ENCODE measurements around the gene BEX2. TPM values are rescaled to one million over a fixed set of nuclear protein-coding genes. Genes with fewer than 3 reads are reported as not detected.
"Not testable (repeated sequence)": the region's sequence is repeated elsewhere in the genome, so short reads cannot be mapped to it uniquely, and the experiment has no call there.

BEX2 gene
- polyA plus RNA-seq (ENCODE audit: insufficient read depth in 1 of 5, insufficient read length in 5 of 5, low replicate concordance in 1 of 5): 10 to 100 TPM; 23.3 to 36.8 (median 25.3) TPM
- long read RNA-seq, donor 1, transcript BEX2-202 (3 exons, 899 nt): major isoform, 27 of 35 reads
- long read RNA-seq, donor 1, partial matches to known transcripts: 6 of 35 reads
- long read RNA-seq, donor 1, other reads (novel, unspliced or antisense): 0 of 35 reads
- long read RNA-seq, donor 2, transcript BEX2-202 (3 exons, 899 nt): major isoform, 13 of 17 reads
- long read RNA-seq, donor 2, partial matches to known transcripts: 0 of 17 reads
- long read RNA-seq, donor 2, other reads (novel, unspliced or antisense): 0 of 17 reads
- long read RNA-seq, donor 3, transcript BEX2-202 (3 exons, 899 nt): major isoform, 11 of 12 reads
- long read RNA-seq, donor 3, partial matches to known transcripts: 0 of 12 reads
- long read RNA-seq, donor 3, other reads (novel, unspliced or antisense): 0 of 12 reads
- long read RNA-seq, donor 4, transcript BEX2-202 (3 exons, 899 nt): major isoform, 10 of 570 reads
- long read RNA-seq, donor 4, partial matches to known transcripts: 531 of 570 reads
- long read RNA-seq, donor 4, other reads (novel, unspliced or antisense): 26 of 570 reads
- long read RNA-seq, donor 5, transcript BEX2-202 (3 exons, 899 nt): major isoform, 26 of 35 reads
- long read RNA-seq, donor 5, transcript BEX2-201 (3 exons, 668 nt): minor isoform, 7 of 35 reads
- long read RNA-seq, donor 5, partial matches to known transcripts: 0 of 35 reads
- long read RNA-seq, donor 5, other reads (novel, unspliced or antisense): 0 of 35 reads
- long read RNA-seq, donor 6, transcript BEX2-202 (3 exons, 899 nt): major isoform, 18 of 29 reads
- long read RNA-seq, donor 6, partial matches to known transcripts: 0 of 29 reads
- long read RNA-seq, donor 6, other reads (novel, unspliced or antisense): 9 of 29 reads
- long read RNA-seq, donor 7, transcript BEX2-202 (3 exons, 899 nt): major isoform, 10 of 811 reads
- long read RNA-seq, donor 7, partial matches to known transcripts: 742 of 811 reads
- long read RNA-seq, donor 7, other reads (novel, unspliced or antisense): 58 of 811 reads
- long read RNA-seq, donor 8, transcript BEX2-202 (3 exons, 899 nt): major isoform, 6 of 7 reads
- long read RNA-seq, donor 8, partial matches to known transcripts: 0 of 7 reads
- long read RNA-seq, donor 8, other reads (novel, unspliced or antisense): 0 of 7 reads

GRCh38 chrX:103310555-103311398 lies at the start of gene BEX2:
Gene BEX2, minus strand, starts transcription at chrX:103310990. Its CDS starts 1,014 bp downstream, at chrX:103309976.
- DNase-seq: peak; percentile 32 to 36

GRCh38 chrX:103360092-103360491 lies 49.3 kb upstream of the BEX2 start:
- no peak for DNase-seq

DNA sequence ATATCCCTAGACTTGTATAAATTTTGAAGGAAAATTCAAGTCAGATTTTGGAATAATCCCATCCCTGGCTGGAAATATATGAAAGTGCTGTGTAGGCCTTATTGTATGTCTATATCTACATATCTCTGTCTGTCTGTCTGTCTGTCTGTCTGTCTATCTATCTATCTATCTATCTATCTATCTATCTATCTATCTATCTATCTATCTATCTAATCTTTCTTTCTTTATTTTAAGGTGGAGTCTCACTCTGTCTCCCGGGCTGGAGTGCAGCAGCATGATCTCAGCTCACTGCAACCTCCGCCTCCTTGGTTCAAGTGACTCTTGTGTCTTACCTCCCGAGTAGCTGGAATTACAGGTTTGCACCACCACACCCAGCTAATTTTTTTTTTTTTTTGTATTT lies 48.8 kb upstream of the BEX2 start:
- not testable (repeated sequence) for DNase-seq

DNA sequence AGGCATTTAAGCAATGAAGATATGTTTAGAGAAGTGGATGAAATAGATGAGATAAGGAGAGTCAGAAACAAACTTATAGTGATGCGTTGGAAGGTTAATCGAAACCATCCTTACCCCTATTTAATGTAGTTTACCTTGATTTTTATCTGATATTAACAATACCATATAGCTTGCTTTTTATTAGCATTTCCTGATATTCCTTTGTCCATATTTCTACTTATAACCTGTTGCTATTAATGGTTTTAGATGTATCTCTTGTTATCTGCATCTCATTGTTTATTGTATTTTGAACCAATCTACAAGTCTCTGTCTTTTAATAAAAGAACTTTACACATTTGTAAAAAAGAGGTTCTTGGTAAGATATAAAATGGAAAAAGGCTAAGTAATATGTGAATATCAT lies 47.1 kb upstream of the BEX2 start:
- no peak for DNase-seq

GRCh38 chrX:103356858-103357257 lies 46.1 kb upstream of the BEX2 start:
- peak; percentile 33 to 45 for DNase-seq

- peak; percentile 75 to 83 for DNase-seq
Observed at GRCh38 chrX:103356130-103356798, 45.5 kb upstream of the BEX2 start, which contains the start of gene TCEAL9. Gene TCEAL9, plus strand, starts transcription at chrX:103356506. Its CDS starts 1,179 bp downstream, at chrX:103357685.

DNA sequence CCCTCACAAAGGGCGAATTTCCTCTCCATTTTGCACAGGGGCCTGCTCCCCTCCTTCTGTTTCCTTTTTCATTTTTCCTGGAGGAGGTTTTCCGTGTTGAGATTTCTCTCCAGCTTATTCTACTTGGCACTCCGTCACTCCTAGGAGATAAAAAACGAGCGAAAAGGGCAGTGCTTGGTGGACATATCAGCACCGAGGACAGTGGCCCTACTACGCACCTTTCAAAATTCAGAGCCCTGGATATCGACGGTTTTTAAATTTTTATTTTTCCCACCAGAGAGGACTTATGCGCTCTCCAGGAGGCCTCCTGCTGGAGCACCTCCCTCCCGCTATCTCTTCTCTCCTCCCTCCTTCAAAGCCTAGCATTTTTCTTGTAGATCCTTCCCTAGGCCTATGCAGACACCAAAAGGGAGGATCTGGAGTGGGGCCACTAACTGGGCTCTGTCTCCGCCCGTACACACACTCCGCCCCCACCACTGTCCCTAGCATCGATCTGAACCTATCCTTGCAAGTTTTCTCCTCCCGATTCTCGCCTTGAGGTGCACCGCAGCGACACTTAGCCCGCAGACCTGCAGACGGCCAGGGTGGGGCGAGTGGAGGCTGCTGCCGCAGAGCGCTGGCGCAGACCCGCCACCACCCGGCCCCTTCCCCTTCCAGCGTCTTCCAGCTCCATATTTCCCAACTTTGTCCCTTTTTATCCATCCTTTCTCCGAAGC lies 37.0 kb upstream of the BEX2 start:
- DNase-seq: no peak

DNA sequence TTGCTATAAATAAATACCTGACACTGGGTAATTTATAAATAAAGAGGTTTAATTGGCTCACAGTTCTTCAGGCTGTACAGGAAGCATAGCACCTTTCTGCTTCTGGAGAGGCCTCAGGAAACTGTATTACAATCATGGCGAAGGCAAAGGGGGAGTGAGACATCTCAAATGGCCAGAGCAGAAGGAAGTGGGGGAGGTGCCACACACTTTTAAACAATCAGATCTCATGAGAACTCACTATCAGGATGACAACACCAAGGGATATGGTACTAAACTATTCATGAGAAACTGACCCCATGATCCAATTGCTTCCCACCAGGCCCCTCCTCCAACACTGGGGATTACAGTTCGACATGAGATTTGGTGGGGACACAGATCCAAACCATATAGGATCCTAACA lies 33.8 kb upstream of the BEX2 start:
- no peak for DNase-seq

DNA sequence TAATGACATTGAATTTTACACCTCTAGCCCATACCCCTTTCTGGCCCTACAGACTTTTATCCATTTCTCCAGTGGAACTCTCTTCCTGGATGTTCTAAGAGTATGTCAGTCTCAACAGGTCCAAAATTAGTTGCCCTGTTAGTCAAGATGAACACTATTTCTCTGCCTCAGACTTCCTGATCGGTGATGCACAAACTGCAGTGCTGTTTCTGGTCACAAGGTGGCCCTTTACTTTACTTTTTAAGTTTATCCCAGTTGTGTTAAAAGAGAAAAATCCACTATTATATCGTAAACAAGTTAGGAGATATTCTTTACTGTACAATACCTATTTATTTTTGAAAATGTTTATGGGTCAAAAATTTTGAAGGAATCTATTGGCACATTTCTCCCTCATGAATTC lies 32.3 kb upstream of the BEX2 start:
- peak in 1 of 2 donors; percentile 8 for DNase-seq

DNA sequence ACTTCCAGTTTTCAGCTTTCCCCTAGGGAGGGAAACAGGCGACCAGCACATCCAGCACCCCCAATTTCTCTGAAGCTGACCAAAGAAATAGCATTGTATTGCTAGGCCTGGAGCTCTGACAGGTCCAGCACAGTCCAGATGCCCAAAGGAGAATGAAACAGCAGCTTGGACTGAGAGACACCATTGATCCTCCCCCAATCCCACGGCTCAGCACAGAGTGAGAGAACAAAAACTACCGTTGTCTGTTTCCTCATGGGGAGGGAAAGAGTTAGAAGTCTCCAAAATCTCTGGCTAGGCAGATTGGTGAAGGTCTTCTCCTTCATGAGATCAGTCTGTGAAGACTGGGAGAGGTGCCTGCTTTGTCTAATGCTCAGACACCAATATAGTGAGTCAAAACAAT lies 27.9 kb upstream of the BEX2 start:
- no peak for DNase-seq

DNA sequence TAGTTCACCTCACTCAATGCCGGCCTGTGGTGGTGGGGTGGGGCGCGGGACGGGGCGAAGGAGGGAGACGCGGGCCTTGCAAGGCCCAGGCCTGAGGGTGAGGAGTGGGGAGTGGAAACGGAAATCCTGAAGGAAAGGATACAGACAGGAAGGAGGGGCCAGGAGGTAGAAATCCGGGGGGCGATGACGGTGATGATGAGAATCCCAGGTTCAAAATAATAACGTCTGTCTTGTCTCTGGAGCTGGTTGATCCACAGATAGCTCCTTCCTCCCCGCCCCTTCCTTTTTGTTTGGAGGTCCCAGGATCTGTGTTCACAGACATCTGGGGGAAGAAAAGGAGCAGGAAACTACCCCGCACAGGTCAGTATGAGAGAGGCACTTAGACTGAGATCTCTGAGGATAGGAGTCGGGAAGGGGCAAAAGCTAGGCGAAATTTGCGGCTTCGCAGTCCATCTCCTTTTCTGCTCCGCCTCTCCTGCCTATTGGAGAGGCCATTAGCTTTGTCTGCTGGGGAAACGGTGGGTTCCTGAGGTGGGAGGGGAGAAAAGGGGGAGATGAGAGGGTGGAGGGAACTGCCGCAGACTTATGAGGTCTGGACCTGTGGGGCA lies 20.0 kb upstream of the BEX2 start:
- DNase-seq: peak; percentile 17 to 23

DNA sequence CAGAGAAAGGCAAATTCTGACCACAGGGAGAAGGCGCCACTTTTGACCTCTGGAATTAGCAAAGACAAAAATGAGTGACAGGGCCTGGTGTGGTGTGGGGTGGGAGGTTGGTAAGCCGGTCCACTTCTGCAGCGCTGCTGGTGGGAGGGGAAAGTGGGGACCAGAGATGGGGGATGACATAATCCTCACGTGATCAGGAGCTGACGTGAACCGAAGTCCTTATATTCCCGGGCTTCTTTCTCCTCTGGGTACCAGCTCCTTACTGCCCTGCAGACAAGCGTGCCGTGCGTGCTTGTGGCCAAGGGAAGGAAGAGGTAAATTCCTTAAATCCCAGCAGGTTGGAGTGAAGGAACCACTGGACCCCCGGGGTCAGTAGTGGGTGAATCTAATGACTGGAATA lies 19.2 kb upstream of the BEX2 start, which contains the start of gene TCEAL7:
TCEAL7 (plus strand) TSS at position 249 of the 400 bp plus-strand sequence. CDS start 1,165 bp downstream, outside the sequence.
- peak; percentile 40 to 42 for DNase-seq

DNA sequence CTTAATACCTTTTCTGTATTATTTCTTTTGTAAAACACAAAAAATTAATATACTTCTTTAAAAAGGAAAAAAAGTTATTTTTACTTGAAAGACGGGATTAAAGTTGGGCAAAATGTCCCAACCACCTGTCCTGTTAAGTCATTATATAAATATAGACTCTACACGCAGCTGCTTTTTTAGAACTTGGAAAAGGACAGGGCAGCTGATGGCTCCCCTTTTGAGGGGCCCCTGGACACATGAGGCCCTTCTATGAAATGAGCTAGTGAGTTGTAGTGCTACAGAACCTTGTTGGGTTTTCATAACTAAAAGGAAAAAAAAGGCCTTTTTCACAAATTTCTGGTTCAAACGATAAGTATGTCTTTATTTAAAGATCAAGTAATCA lies 600 bp upstream of the BEX2 start:
- no peak for DNase-seq

GRCh38 chrX:103309860-103310554 lies 783 bp downstream of the BEX2 start:
- DNase-seq: no peak

GRCh38 chrX:103305666-103306065 lies 5.1 kb downstream of the BEX2 start:
- not testable (repeated sequence) for DNase-seq

DNA sequence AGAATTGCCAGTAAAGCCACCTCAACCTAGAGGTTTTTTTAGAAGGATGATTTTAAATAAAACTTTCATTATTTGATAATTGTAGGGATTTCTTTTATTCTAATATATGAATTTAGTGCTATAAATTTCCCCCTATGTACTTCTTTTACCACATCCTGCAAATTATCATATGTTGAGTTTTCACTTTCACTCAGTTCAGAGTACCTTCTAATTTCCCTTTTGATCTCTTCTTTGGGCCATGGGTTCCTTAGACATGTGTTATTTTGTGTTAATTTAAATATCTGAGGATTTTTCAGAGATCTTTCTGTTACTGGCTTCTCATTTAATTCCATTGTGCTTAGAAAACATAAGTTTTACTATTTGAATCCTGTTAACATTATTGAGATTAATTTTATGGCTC lies 6.1 kb downstream of the BEX2 start:
- no peak for DNase-seq

GRCh38 chrX:103293118-103293517 lies 17.7 kb downstream of the BEX2 start:
- DNase-seq: no peak

GRCh38 chrX:103279624-103280023 lies 31.2 kb downstream of the BEX2 start:
- DNase-seq: no peak
